ENCODE measurements around the gene CRYBG1. TPM values are rescaled to one million over a fixed set of nuclear protein-coding genes. Genes with fewer than 3 reads are reported as not detected.
A peak's percentile ranks its signal among the peaks of the same experiment; 100 is the strongest.

CRYBG1 gene
- total RNA-seq, 1 experiment from 2014 or later = 10.1 TPM

DNA sequence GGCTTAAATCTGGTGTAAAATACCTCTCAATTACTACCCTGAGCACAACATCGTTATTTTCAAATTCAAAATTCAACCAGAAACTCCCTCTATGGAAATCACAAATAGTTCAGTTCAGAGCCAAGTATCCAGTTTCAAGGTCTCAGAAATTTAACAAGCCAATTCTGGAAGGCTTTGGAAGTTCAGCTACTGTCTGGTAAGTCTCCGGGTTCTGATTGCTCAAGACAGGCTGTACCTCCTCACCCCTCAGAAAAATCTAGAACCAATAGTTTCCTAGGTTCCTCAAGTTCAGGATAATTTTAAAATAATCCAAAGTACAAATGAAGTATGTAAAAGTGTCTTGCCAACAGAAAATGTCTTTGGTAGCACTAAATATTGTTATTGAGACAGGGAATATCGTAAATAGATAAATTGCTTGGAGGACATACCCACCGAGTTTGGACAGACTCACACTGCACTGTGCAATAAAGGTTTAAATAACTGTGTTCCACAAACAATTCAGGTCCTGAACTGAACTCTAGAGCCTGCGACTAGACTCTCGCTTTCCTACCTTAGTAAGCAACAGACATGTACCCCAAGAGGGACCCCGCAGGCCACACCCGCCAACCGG is 35.7 kb upstream of the CRYBG1 start:
- CTCF ChIA-PET = interaction anchor here (1.4 to 1.7 kb wide), 3 partner anchors 10 to 36 kb away, joined by 6 to 11 read pairs (median 7); partner anchors contain the start of gene CRYBG1
- H3K27me3 Mint-ChIP-seq (ENCODE audit: low read depth) = peaks cover 3% of the 10 kb centered on the region

More for the DNA sequence above, 35.7 kb upstream of the CRYBG1 start:
- DNase-seq (ENCODE audit: low spot score) (no peak), ATAC-seq (no peak)
- Mint-ChIP-seq H3K4me3 (peak overlapping the region; percentile 92), H3K27ac (peak overlapping the region; percentile 93), H3K9me3 (no peaks in the 10 kb centered on the region; the same call in 1 of the 2 replicates), H3K36me3 (peaks cover 3% of the 10 kb centered on the region; the same call in 1 of the 2 replicates), H3K4me1 (peaks cover 24% of the 10 kb centered on the region)
- POLR2A ChIA-PET = interaction anchor here (0.6 kb wide), 1 partner anchor 426 kb away, joined by 4 read pairs; no protein-coding TSS in a partner anchor
- TF ChIP-seq CDX4 (CRISPR knock-in tag; IDR thresholded peaks at IDR 0.05; ENCODE audit: borderline replicate concordance) (no peak), ZNF263 (CRISPR knock-in tag; IDR thresholded peaks at IDR 0.05; ENCODE audit: low read depth) (no peak), TEAD1 (CRISPR knock-in tag; IDR thresholded peaks at IDR 0.05) (no peak), RELA (CRISPR knock-in tag; IDR thresholded peaks at IDR 0.05; ENCODE audit: borderline replicate concordance) (no peak), ZNF396 (CRISPR knock-in tag; IDR thresholded peaks at IDR 0.05; ENCODE audit: borderline replicate concordance) (no peak), ZNF416 (CRISPR knock-in tag; IDR thresholded peaks at IDR 0.05) (no peak), GTF2I (CRISPR knock-in tag; conservative IDR thresholded peaks at IDR 0.05) (no peak), FOXP1 (CRISPR knock-in tag; IDR thresholded peaks at IDR 0.05; ENCODE audit: borderline replicate concordance) (no peak), JUN (CRISPR knock-in tag; IDR thresholded peaks at IDR 0.05) (no peak), ZNF671 (CRISPR knock-in tag; IDR thresholded peaks at IDR 0.05) (no peak), SMAD3 (CRISPR knock-in tag; IDR thresholded peaks at IDR 0.05; ENCODE audit: borderline replicate concordance) (no peak), ELF4 (CRISPR knock-in tag; IDR thresholded peaks at IDR 0.05; ENCODE audit: low read depth) (no peak), SP1 (CRISPR knock-in tag; conservative IDR thresholded peaks at IDR 0.05) (no peak), STAT6 (CRISPR knock-in tag; conservative IDR thresholded peaks at IDR 0.05; ENCODE audit: low read depth) (no peak), TP53 (CRISPR knock-in tag; IDR thresholded peaks at IDR 0.05) (no peak), ZNF512 (CRISPR knock-in tag; IDR thresholded peaks at IDR 0.05; ENCODE audit: borderline replicate concordance) (no peak), PRDM15 (CRISPR knock-in tag; IDR thresholded peaks at IDR 0.05) (no peak), NR2C2 (CRISPR knock-in tag; IDR thresholded peaks at IDR 0.05) (no peak), E2F5 (CRISPR knock-in tag; IDR thresholded peaks at IDR 0.05) (no peak)
- TF ChIP-seq, protein P1, sequence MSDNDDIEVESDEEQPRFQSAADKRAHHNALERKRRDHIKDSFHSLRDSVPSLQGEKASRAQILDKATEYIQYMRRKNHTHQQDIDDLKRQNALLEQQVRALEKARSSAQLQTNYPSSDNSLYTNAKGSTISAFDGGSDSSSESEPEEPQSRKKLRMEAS (CRISPR knock-in tag; IDR thresholded peaks at IDR 0.05) = no peak

Measured in WTC11 (cell line).